ENCODE measurements around the gene ARHGAP24.
"Not testable (repeated sequence)": the region's sequence is repeated elsewhere in the genome, so short reads cannot be mapped to it uniquely, and the experiment has no call there.

Gene ARHGAP24

DNA sequence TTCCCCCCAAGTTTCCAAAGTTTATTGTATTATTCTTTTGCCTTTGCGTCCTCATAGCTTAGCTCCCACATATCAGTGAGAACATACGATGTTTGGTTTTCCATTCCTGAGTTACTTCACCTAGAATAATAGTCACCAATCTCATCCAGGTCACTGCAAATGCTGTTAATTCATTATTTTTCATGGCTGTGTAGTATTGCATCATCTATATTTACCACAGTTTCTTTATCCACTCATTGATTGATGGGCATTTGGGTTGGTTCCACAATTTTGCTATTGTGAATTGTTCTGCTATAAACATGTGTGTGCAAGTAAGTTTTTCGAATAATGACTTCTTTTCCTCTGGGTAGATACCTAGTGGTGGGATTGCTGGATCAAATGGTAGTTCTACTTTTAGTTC, 43.6 kb downstream of the ARHGAP24 start:
- DNase-seq (ENCODE audit: low read depth), result not testable (repeated sequence)

DNA sequence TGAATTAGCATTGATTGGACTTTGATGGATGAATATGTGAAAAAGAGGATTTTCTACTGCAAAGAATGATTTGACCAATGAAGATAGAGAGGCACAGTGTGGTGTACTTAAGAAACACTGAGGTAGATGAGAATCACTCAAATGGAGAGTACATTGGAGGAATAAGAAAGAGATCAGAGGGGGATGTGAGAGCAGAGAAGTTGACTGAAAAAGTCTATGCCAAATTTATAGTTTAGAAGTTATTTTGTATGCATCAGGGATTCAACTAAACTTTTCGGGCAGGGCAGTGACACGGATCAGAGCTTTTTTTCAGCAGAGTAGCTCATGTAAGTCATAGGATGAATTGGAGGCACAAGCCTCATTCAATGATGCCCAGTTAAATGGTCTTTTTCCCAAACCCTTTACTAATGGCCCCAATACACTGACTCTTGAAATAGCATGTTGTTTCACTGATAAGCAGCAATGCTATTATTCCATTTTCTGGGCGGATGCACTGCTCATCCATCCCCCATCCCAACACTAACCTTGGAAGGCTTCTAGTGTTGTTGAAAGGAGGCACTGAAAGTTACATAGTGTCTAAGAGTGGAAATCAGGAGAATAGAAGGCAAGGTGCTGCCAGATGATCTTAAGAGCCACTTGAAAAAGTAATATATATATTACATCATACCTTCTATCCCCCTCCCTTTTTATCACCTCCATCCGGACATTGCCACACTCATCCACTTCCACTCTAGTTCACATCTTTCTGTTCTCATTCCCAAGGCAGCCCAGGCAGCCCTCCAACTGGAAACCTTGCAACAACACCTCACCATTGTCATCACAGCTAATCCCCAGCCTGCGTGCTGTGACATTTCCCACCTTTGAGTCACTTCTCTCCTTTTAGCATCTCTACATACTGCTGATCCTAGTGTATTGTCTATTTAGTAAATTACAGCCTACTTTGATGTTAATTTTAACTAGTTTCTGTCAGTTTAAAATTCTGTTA, 46.1 kb downstream of the ARHGAP24 start:
- DNase-seq (ENCODE audit: low read depth), result no peak

DNA sequence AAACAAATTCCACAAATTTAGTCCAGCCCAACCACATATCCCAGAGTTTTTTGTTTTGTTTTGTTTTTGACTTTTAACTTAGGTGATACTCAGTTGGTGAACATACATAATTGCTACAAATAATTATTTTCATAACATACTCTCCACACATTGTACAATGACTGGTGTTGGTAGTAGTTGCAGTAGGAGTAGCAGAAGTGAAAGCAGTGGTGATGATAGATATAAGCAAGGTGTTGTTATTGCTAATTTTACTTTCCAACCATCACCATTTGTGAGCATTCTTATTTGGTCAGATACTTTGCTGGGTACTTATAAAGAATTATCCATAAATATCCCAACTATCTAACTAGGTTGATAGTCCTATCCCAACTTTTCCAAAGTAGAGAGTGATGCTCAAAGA, 47.3 kb downstream of the ARHGAP24 start:
- no peak for DNase-seq (ENCODE audit: low read depth)

DNA sequence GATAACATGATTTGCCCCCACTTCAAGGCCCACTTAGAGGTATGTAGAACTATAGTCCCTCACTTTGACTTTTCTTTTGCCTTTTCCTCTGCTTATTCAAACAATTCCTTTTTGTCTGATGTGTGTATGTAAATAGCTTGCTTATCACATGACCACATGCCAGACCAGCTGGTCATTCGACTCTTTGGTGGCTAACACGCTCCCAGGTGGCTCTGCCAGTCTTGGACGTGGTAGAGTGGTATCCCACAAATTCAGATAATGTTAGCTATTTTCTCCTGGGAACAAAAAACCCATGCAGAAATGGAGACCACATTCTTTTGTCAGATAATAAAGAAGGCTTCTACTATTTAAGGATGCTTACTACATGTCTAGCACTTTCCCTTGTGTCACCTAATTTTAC, 47.9 kb downstream of the ARHGAP24 start:
- no peak for DNase-seq (ENCODE audit: low read depth)

DNA sequence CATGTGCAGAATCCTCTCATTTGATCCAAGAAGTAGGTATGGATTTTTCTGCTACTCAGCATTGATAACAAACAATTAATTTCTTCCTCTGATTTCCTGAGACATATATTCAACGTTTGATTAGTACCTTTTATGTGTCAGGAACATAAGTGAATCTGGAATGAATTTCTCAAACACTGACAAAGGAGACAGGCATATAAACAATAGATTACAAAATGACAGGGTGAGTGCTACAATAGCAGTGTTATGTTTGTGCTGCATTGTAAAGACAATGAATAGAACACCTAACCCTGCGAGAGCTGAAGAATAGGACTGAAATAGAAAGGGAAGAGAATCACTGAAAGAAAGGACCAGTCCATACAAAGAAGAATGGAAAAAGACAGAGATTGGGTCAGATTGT, 52.9 kb downstream of the ARHGAP24 start:
- no peak for DNase-seq (ENCODE audit: low read depth)

DNA sequence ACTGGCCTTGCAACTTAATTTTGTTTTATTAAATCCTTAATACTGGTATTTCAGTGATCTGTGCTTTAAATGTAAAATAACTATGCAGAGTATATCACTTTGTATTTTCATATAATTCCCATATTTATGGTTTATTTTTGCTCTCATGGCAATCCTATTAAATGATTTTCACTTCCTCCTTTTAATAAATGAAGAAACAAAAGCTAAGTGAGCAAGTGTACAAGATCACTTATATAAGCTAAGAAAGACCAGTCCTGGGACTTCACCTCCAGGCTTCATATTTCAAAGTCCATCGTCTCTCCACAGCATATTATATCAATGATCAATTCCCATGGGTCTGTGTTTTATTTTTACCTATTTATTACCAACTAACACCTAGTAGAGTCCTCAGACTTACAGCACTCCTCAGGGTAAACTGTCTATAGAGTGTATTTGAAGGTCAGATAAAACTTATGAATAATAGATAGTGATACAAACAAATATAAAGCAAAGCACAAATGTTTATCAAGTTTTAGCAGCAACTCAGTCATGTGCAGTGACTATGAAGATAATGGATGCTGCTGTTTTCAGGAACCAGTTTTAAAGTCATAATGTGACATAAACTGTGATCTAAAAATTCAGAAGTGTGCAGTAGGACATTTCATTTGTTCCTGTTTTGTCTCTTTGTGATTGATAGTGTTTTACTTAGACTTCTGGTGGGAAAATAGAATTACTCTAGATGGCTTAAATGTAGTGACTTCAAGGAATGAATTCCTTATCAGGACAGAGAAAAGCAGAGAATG, 56.8 kb downstream of the ARHGAP24 start:
- no peak for DNase-seq (ENCODE audit: low read depth)

DNA sequence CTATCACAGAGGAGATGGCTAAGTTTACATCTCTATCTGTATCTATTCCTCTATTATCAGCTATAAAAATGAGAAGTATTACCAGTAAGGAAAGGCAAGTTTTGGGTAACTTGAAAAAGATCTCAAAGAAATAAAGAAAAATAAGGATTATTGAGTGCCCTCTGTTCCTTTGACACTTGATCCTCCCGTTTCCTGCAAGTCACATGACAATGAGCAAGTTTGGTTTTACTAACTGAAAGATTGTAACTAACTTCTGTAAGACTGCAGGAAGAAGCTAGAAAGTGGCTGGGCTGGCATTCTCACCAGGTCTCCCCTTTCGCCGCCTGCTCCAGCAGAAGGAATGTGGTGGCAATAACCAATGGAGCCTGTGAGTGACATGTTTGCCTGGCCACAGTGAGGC, 59.2 kb downstream of the ARHGAP24 start:
- no peak for DNase-seq (ENCODE audit: low read depth)

DNA sequence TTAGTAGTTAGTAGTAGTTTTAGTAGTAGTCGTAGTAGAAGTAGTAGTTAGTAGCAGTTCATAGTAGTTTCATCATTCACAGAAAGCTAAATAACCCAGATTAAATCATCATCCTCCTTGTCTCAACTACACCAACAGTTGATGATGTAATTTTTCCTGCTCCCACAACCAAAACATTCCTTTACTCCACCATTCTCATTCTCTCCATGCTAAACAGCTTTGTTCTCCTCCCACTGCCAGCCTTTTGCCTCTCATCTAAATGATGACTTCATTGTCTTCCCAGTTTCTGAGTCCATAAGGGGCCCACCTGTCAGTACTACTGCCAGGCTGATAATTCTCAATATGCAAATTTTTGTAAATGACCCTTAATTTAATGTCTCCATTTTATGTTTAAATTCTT, 68.9 kb downstream of the ARHGAP24 start:
- DNase-seq (ENCODE audit: low read depth), result no peak

DNA sequence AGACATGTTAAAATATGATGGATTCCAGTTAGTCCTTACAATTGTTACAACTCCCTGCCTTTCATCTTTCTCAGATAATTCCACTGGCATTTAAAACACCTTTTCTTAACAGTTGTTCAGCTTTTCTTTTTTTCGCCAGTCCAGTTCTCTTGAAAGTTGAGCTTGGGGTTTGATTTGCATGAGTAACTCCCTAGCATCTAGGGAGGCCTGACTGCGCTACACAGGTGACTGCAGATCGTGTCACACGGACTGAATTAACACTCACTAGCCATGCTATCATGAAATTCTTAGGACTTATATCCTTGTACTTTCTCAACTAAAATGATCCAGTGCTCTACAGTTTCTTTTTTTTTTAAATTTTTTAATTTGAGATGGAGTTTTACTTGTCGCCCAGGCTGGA, 69.8 kb downstream of the ARHGAP24 start:
- DNase-seq (ENCODE audit: low read depth), result no peak

DNA sequence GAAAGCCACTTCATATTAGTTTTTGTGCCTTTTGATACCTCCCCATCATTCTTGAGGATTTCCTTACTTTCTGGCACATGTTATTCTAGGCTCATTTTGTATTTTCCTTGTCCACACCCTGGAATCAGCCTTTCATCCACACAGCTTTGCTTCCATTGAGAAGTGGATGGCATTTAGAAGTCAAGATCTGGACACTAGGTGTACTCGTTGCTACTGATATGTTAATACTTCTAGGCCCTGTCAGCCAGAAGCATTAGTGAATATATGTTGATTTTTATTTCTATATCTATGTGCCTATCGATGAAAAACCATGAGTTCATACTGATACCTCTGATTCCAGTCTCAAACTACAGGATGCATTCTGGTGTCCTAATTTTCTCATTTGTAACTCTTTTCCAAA, 73.2 kb downstream of the ARHGAP24 start:
- DNase-seq (ENCODE audit: low read depth), result no peak

DNA sequence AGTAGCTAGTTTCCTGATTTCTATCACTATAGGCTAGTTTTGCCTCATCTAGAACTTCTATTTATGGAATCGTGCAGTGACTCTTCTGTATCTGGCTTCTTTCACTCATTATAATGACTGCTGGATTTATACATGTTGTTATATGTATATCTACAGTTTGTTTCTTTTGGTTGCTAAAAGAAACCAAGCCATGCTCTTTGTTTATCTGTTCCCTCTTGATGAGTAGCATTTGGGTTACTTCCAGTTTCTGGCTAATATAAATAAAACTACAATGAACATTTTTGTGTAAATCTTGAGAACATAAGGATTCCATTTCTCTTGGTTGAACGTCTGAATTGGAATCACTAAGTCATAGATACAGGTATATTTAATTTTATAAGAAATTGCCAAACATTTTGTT, 73.9 kb downstream of the ARHGAP24 start:
- DNase-seq (ENCODE audit: low read depth), result no peak

DNA sequence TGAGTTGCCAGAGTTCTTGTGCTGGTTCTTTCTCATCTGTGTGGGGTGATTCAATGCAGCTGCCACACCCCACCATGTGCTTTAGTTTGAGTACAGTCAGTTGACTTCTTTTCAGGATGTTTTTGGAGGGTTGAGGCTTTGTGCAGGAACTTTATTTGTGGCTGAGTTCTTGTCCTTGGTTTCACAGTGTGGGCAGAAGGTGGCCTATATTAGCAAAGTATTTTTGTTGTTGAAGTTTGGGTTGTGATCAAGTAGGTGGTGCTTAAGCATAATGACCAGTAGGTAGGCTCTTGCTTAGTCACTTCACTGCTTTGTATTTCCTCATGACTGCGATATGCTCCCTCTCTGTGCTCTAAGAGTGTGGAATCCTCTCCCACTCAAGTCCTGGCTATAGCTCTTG, 80.3 kb downstream of the ARHGAP24 start:
- no peak for DNase-seq (ENCODE audit: low read depth)

DNA sequence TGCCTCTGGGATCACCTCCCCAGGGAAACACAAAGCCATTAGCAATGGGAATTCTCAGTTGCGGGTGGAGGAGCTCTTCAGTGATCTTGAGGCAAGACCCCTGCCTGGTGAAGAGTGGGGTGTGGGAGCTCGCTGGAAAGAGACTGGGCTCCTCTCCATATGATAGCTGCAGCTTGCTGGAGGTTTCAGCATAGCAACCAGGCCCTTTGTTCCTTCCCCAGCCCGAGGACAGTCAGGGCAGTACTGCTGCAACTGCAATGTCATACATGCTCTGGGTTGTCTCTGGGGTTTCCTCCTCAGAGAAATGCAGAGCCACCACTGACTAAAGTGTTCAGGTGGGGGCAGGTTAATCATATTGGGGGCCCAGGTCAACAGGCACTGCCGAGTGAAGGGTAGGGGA, 81.3 kb downstream of the ARHGAP24 start:
- no peak for DNase-seq (ENCODE audit: low read depth)

DNA sequence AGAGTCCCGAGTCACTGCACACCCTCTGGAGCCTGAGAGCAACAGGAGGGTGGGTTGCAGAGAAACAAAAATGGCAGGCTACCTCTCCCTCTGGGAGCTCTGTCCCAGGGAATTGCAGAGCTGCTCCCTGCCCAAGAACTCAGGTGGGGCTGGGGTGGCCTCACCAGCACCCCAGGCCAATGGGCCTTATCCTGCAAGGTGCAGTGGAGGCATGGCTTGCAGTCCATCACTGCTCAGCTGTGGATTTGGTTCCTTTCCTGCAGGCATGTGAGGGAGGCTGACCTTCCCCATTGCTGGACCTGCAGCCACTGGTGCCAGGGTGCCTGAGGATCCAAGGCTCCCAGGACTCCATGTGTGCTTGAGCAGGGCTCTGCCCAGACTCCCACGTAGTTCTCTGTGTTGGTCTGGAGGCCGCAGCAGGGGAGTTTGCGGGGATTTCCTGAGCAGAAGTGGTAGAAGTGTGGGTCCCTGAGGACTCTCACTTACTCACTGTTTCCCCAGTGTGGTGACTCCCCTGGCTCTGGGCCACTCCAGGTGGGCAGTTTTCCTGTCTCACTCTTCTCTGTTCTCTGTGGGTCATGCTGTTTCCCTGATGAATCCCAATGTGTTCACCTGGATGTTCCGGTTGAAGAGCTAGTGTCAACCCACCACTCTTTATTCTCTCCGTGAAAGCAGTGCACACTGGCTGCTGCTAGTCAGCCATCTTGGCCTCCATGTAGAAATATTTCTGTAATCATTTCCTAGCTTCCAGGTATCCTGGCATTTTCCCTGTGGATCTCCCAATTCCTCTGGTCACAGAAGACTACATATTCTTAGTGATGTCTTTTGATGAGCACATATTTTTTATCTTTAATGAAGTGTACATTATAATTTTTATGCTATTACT, 82.3 kb downstream of the ARHGAP24 start:
- DNase-seq (ENCODE audit: low read depth), result no peak

DNA sequence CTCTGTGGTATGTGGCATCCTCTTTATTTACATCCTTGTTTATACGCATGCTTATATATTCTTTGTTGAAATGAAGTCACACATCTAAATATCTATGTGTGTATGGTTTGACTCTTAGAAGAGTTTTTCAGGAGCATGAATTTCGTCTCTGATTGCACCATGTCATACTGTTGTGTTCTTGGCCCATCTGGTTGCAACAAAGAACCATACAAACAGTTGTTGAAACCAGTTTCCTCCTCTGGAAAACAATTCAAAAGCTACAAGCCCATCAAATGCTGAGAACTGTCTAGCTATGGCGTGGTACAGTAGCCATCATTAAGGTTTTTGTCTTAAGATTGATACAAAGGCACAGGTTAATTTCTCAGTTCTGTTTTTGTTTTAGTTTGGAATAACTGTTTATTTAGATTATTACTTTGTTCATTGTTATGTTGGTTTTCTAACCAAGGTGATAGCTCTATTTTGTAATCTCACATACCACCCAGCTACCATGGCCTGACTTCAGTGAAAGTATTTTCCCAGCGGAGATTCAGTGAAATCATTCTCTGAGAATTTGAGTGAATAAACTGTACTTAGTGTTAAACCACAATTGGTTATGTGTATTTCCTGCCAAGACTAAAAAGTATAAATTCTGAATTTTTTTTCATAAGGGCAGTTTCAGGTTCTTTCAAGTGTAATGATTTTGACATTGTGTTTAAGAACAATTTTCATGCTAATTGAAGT, 91.0 kb downstream of the ARHGAP24 start:
- no peak for DNase-seq (ENCODE audit: low read depth)

DNA sequence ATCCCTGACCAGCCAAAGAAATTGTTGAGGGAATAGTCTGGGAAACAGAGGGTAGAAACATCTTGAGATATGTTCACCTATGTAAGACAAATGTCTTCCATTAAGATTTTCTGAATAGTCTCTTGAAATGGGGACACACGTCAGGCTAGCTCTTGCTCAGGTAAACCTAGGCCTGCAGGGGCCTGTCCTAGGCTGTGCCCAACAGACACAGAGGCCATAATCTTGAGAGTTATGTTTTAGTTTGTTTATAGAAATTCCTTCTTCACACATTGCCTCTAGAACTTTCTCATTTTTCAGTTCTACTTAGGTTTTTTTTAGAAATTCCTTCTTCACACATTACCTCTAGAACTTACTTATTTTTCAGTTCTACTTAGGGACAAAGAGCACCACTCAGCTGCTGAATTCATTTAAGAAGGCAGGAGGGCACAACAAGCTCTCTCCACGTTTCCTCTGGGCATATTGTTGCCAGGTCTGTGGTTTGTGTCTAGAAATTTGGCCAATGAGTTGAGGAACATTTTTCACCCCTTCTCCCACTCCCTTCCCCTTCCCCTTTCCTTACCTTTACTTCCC, 94.9 kb downstream of the ARHGAP24 start:
- DNase-seq (ENCODE audit: low read depth), result no peak

DNA sequence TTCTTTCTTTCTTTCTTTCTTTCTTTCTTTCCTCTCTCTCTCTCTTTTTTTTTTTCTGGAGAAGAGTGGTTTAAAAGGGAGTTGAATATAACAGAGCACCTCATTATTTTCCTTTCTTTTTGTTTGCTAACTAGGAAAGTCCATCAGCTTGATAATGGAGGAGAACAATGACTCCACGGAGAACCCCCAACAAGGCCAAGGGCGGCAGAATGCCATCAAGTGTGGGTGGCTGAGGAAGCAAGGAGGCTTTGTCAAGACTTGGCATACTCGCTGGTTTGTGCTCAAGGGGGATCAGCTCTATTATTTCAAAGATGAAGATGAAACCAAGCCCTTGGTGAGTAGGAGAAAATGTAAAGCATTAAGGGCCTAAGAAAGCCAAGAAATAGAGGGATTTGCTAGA, 95.4 kb downstream of the ARHGAP24 start:
- no peak for DNase-seq (ENCODE audit: low read depth)

DNA sequence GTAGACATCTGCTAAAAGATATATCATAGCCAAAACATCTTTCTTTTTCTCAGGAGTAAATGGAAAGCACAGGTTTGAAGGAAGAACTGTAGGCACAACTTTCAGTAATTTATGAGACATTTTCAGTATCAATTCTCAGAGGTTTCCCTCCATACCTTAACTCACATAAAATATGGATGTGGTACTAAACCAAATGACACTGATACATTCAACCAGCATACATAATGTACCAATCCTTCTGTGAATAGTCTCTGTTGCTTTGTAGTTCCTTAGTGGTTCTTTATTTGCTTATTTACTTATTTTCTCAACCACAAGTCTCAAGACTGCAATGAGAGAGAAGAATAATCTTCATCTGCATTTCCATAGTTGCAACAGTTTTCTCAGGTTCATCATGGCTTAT, 96.1 kb downstream of the ARHGAP24 start:
- no peak for DNase-seq (ENCODE audit: low read depth)

DNA sequence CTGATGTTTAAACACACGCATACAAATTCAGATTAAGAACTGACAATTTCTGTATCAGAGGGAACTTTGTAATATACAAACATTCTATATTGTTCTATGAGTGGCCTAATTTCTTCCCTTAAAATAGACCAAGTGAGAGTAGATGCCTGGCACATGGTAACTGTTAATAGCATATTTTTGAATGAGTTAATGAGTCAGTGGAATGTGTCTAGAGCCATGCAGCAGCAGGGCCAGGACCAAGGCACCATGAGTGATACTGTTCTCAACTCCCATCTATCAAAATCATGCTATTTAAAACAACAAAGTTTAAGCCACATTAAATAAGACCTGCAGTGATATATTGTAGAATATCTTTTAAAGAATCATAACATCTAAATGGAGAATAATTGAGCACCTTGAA, 98.3 kb downstream of the ARHGAP24 start:
- no peak for DNase-seq (ENCODE audit: low read depth)

DNA sequence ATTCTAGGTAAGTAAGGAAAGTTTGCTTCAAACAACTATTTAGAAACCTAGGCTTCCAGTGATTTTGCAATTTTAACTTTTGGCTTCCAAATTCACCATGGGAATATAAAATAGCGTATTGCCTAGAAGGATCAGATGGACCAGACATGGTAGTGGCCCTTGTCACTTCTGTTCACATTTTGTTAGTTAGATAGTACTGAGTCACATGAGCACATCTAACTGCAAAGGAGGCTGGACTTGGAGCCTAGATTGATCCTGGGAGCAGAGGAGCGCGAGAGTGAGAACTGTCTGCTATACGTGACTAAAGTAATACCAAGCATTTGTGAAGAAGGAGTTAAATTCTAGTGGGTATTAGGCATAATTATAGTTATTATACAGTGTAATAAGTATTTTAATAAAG, 102.4 kb downstream of the ARHGAP24 start:
- DNase-seq (ENCODE audit: low read depth), result no peak

DNA sequence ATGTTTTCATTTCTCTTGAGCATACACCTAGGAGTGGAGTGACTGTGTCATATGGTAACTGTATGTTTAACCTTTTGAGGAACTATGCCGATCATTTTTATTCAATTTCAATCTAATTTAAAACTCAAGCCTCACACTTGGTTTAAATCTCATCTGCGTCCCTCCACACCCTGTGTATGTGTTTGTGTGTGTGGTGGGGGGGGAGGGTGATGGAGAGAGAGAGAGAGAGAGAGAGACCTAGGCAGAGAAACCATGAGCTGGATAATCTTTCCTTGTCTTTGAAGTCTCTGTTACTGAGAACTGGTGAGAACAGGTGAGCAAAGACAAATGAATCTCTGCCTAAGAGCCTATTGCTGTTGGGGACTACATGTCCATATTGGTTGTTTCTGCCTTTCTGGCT, 105.0 kb downstream of the ARHGAP24 start:
- no peak for DNase-seq (ENCODE audit: low read depth)
